DOHH2 (cell line): ENCODE results near the gene ZNF184.

Experiments used
- H3F3A ChIP-seq: fragments of 200-600 bp; sonication (generic), shearing (Covaris generic); 2 replicates; pipeline ENCODE4 v1.6.0; 2016; ENCODE audit warnings: antibody characterized with exemption, mild to moderate bottlenecking; ENCODE audit not compliant: control insufficient read depth, insufficient read depth
- H3K27ac ChIP-seq: fragments of 200-600 bp; sonication (generic); 2 replicates; pipeline ENCODE4 v1.5.1; 2014; ENCODE audit warnings: low read depth, mild to moderate bottlenecking, low read length, moderate library complexity
- H3K27me3 ChIP-seq: fragments of 200-600 bp; sonication (generic); 2 replicates; pipeline ENCODE4 v1.6.1; 2014; ENCODE audit warnings: mild to moderate bottlenecking, low read length, mixed read lengths; ENCODE audit not compliant: control insufficient read depth
- H3K36me3 ChIP-seq: fragments of 200-600 bp; sonication (generic); 2 replicates; pipeline ENCODE4 v1.6.1; 2014; ENCODE audit warnings: mild to moderate bottlenecking, low read length, moderate library complexity, mixed read lengths; ENCODE audit not compliant: control insufficient read depth
- H3K4me1 ChIP-seq: fragments of 200-600 bp; sonication (generic); 2 replicates; pipeline ENCODE4 v1.6.1; 2014; ENCODE audit warnings: mild to moderate bottlenecking, low read length, mixed read lengths; ENCODE audit not compliant: control insufficient read depth
- H3K4me2 ChIP-seq: fragments of 200-600 bp; sonication (generic); 2 replicates; pipeline ENCODE4 v1.6.0; 2014; ENCODE audit warnings: mild to moderate bottlenecking, low read length, moderate library complexity
- H3K4me3 ChIP-seq: fragments of 200-600 bp; sonication (generic); 2 replicates; pipeline ENCODE4 v1.5.1; 2014; ENCODE audit warnings: mild to moderate bottlenecking, low read length, mixed read lengths
- H3K79me2 ChIP-seq: fragments of 200-600 bp; sonication (generic); 2 replicates; pipeline ENCODE4 v1.6.1; 2014; ENCODE audit warnings: mild to moderate bottlenecking, low read length, mixed read lengths; ENCODE audit not compliant: control insufficient read depth
- H3K9me2 ChIP-seq: fragments of 200-600 bp; sonication (generic); replicated peaks from 2 replicates; pipeline ENCODE4 v1.6.1; 2014; ENCODE audit warnings: mild to moderate bottlenecking, low read length, mixed read lengths; ENCODE audit not compliant: control insufficient read depth
- H3K9me3 ChIP-seq: fragments of 200-600 bp; sonication (generic); 2 replicates; pipeline ENCODE4 v1.6.1; 2014; ENCODE audit warnings: antibody characterized with exemption, low read length, mixed read lengths; ENCODE audit not compliant: control insufficient read depth, insufficient read depth
- H4K20me1 ChIP-seq: fragments of 200-600 bp; sonication (generic); 2 replicates; pipeline ENCODE4 v1.6.0; 2014; ENCODE audit warnings: low read depth, mild to moderate bottlenecking, antibody characterized with exemption, low read length, moderate library complexity; ENCODE audit not compliant: control insufficient read depth, insufficient read depth
- EZH2phosphoT487 ChIP-seq: fragments of 200-600 bp; sonication (generic); IDR thresholded peaks from 2 replicates; pipeline ENCODE4 v1.6.1; 2017; ENCODE audit warnings: borderline replicate concordance, mild to moderate bottlenecking, antibody characterized with exemption, low read length, moderate library complexity, mixed read lengths
- TF ChIP-seq, protein P1 (sequence below): fragments of 200-600 bp; sonication (generic); IDR thresholded peaks from one replicate; pipeline ENCODE4 v1.5.1; 2014; ENCODE audit warnings: antibody characterized with exemption, mild to moderate bottlenecking, low read depth, low read length; ENCODE audit not compliant: poor library complexity, severe bottlenecking

The ZNF184 gene

DNA sequence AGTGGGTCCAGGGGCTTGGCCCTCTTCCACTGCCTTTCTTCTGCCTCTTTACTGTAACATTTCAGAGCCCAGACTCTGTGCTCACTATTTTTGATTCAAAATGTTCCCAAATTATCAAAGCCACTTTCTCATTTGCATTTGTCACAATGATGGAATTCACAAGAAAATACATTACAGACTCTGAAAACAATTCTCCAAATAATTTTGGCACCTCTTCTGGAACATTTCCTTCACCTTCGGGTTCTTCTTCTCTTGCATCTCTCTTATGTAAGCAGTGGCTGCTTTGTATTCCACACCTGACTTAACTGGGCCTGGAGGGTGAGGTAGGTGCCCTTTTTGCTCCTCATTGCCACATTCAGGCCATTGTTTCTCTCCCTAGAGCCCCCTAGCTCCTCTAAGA, 30.0 kb downstream of the ZNF184 start:
- Histone ChIP-seq H3K4me2 (no peak overlapping the region), H3K27me3 (no peaks in the 10 kb centered on the region), H3K4me1 (no peaks in the 10 kb centered on the region), H4K20me1 (no peaks in the 10 kb centered on the region), H3K79me2 (no peaks in the 10 kb centered on the region), H3K27ac (no peak overlapping the region), H3K4me3 (no peak overlapping the region), H3K9me3 (peaks cover under 1% of the 10 kb centered on the region; the same call in 1 of the 2 replicates), H3F3A (no peaks in the 10 kb centered on the region), H3K36me3 (no peaks in the 10 kb centered on the region), H3K9me2 (no peaks in the 10 kb centered on the region)
- TF ChIP-seq, protein P1, sequence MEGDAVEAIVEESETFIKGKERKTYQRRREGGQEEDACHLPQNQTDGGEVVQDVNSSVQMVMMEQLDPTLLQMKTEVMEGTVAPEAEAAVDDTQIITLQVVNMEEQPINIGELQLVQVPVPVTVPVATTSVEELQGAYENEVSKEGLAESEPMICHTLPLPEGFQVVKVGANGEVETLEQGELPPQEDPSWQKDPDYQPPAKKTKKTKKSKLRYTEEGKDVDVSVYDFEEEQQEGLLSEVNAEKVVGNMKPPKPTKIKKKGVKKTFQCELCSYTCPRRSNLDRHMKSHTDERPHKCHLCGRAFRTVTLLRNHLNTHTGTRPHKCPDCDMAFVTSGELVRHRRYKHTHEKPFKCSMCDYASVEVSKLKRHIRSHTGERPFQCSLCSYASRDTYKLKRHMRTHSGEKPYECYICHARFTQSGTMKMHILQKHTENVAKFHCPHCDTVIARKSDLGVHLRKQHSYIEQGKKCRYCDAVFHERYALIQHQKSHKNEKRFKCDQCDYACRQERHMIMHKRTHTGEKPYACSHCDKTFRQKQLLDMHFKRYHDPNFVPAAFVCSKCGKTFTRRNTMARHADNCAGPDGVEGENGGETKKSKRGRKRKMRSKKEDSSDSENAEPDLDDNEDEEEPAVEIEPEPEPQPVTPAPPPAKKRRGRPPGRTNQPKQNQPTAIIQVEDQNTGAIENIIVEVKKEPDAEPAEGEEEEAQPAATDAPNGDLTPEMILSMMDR = no peak
- no peak for TF ChIP-seq EZH2phosphoT487

DNA sequence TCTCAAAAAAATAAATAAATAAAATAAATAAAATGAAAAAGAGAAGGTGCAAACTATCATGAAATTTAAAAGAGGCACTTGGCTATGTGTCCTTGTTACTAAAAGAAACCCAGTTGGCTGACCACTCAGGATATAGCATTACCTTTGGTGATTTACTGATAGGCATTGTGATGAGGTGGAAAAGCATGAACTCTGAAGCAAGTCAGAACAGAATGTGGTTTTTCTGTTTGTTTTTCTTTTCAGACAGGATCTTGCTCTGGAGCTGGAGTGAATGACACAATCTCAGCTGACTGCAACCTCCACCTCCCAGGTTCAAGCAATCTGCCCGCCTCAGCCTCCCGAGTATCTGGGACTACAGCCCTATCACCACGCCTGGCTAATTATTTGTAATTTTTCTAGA, 31.9 kb downstream of the ZNF184 start:
- H3K36me3 ChIP-seq = no peaks in the 10 kb centered on the region
- H3K4me1 ChIP-seq = no peaks in the 10 kb centered on the region
- H3K4me3 ChIP-seq = no peak overlapping the region
- H3K4me2 ChIP-seq = no peak overlapping the region
- H4K20me1 ChIP-seq = no peaks in the 10 kb centered on the region
- H3K27me3 ChIP-seq = no peaks in the 10 kb centered on the region
- H3K9me2 ChIP-seq = no peaks in the 10 kb centered on the region
- no peaks in the 10 kb centered on the region for H3F3A ChIP-seq
- no peaks in the 10 kb centered on the region for H3K9me3 ChIP-seq
- no peak for TF ChIP-seq EZH2phosphoT487
- TF ChIP-seq, protein P1 = no peak
- no peak overlapping the region for H3K27ac ChIP-seq
- H3K79me2 ChIP-seq = no peaks in the 10 kb centered on the region

DNA sequence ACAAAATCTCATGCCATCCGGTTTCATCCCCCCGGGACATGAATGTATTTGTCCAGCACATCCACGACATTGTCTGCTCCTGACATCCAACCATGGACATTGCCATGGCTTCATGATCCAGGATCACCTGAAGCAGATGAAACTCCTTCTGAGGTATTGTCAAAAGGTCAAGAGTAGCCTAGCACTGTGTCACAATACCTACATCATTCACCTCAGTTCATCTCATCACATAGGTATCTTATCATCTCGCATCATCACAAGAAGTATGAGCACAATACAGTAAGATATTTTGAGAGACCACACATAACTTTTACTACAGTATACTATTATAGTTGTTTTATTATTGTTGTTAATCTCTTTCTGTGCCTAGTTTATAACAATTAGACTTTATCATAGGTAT, 33.5 kb downstream of the ZNF184 start:
- H3K27me3 ChIP-seq = no peaks in the 10 kb centered on the region
- TF ChIP-seq, protein P1 = no peak
- TF ChIP-seq EZH2phosphoT487 = no peak
- no peaks in the 10 kb centered on the region for H3F3A ChIP-seq
- no peaks in the 10 kb centered on the region for H3K4me1 ChIP-seq
- no peak overlapping the region for H3K4me2 ChIP-seq
- no peaks in the 10 kb centered on the region for H4K20me1 ChIP-seq
- no peak overlapping the region for H3K27ac ChIP-seq
- no peak overlapping the region for H3K4me3 ChIP-seq
- H3K36me3 ChIP-seq = no peaks in the 10 kb centered on the region
- H3K79me2 ChIP-seq = no peaks in the 10 kb centered on the region
- no peaks in the 10 kb centered on the region for H3K9me3 ChIP-seq
- H3K9me2 ChIP-seq = no peaks in the 10 kb centered on the region

DNA sequence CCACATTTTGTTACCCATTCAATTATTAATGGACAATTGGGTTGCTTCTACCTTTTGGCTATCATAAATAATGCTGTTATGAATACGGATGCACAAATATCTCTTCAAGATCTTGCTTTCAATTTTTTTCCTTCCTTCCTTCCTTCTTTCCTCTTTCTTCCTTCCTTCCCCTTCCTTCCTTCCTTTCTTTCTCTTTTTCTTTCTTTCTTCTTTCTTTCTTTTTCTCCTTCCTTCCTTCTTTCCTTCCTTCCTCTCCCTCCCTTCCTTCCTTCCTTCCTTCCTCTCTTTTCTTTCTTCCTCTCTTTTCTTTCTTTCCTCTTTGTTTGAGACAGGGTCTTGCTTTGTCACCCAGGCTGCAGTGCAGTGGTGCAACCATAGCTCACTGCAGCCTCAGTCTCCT, 39.2 kb downstream of the ZNF184 start:
- H4K20me1 ChIP-seq = no peaks in the 10 kb centered on the region
- no peaks in the 10 kb centered on the region for H3K9me2 ChIP-seq
- H3K27ac ChIP-seq = no peak overlapping the region
- H3F3A ChIP-seq = no peaks in the 10 kb centered on the region
- no peaks in the 10 kb centered on the region for H3K4me1 ChIP-seq
- no peak overlapping the region for H3K4me3 ChIP-seq
- no peaks in the 10 kb centered on the region for H3K36me3 ChIP-seq
- H3K27me3 ChIP-seq = no peaks in the 10 kb centered on the region
- no peak for TF ChIP-seq EZH2phosphoT487
- TF ChIP-seq, protein P1 = no peak
- no peak overlapping the region for H3K4me2 ChIP-seq
- no peaks in the 10 kb centered on the region for H3K79me2 ChIP-seq
- H3K9me3 ChIP-seq = no peaks in the 10 kb centered on the region
